SHP77 treated with DMSO at 0.1 percent for 48 hours (cell line): ENCODE data around the gene SLC9B2.
"Not testable (repeated sequence)": the region's sequence is repeated elsewhere in the genome, so short reads cannot be mapped to it uniquely, and the experiment has no call there.

Source experiments
- DNase-seq: peaks from one replicate; lab custom pipeline; 2025; lab: John Stamatoyannopoulos, UW

SLC9B2 gene

GRCh38 chr4:103019308-103020124, 57.0 kb downstream of the SLC9B2 start, which contains the start of gene SLC9B1:
Gene SLC9B1 (minus strand): TSS chr4:103019705. CDS start chr4:102991711, 27,994 bp downstream.
- DNase-seq, result peak; percentile 11

- no peak for DNase-seq
Measured at GRCh38 chr4:103018391-103019307, 57.9 kb downstream of the SLC9B2 start.

DNA sequence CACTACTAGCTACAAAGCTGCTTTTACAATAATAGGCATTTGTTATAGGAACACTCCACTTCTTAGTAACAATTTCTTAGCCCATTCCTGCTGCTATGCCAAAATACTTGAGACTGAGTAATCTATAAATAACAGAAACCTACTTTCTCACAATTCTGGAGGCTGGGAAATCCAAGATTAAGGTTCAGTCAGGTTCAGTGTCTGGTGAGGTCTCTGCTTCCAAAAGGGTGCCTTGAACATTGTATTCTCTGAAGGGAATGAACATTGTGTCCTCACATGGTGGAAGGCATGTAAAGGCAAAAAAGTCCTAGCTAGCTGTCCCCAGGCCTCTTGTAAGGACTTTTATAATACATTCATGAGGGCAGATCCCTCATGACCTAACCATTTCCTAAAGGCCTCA, 64.0 kb downstream of the SLC9B2 start:
- DNase-seq, result no peak

GRCh38 chr4:103012060-103012459, 64.5 kb downstream of the SLC9B2 start:
- no peak for DNase-seq

DNA sequence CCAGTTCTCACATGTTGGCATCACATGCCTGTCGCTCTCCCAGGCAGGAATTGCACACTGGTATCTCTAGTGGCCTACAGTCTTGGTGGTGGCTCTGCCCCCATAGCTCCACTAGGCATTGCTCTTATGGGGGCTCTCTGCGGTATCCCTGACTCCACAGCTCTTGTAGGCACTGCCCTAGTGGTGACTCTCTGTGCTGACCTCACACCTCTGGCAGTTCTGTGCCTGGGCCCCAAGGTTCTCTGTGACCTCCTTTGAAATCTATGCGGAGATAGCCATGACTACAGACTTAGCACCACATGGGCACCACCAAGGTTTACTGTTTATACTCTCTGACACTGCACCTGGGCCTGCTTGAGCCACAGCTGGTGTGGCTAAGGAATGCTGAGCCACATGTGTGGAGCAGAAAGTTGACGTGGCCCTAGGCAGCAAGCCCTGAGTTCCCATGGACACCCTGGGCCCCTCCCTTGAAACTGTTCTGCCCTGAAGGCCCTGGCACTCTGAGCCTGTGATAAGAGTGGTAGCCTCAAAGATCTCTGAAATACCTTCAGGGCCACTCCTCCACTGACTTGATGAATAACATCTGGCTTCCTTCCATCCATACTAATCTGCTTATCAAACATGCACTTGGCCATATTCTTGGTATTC, 65.1 kb downstream of the SLC9B2 start:
- no peak for DNase-seq

DNA sequence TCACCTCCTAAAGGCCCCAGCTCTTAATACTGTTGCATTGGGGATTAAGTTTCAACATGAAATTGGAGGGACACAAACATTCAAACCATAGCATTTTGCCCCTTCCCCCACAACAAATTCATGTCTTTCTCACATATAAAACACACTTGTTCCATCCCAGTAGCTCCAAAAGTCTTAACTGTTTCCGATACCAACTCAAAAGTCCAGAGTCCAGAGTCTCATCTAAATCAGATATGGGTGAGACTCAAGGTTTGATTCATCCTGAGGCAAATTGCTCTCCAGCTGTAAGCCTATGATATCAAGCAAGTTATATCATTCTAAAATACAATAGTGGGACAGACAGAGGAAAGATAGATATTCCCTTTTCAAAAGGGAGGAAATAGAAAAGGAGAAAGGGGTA, 65.8 kb downstream of the SLC9B2 start:
- DNase-seq, result no peak

GRCh38 chr4:103008875-103009729, 67.5 kb downstream of the SLC9B2 start:
- DNase-seq, result no peak

- DNase-seq, result no peak
Measured at GRCh38 chr4:103002551-103002950, 74.0 kb downstream of the SLC9B2 start.

GRCh38 chr4:102994803-102995202, 81.8 kb downstream of the SLC9B2 start:
- DNase-seq, result no peak

DNA sequence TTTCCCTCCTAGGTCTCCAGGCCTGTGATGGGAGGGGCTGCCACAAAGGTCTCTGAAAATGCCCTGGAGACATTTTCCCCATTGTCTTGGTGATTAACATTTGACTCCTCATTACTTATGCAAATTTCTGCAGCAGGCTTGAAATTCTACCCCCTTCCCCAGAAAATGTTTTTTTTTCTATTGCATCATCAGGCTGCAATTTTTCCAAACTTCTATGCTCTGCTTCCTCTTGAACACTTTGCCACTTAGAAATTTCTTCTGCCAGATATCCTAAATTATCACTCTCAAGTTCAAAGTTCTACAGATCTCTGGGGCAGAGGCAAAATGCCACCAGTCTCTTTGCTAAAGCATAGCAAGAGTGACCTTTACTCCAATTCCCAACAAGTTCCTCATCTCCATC, 82.6 kb downstream of the SLC9B2 start:
- DNase-seq, result not testable (repeated sequence)

DNA sequence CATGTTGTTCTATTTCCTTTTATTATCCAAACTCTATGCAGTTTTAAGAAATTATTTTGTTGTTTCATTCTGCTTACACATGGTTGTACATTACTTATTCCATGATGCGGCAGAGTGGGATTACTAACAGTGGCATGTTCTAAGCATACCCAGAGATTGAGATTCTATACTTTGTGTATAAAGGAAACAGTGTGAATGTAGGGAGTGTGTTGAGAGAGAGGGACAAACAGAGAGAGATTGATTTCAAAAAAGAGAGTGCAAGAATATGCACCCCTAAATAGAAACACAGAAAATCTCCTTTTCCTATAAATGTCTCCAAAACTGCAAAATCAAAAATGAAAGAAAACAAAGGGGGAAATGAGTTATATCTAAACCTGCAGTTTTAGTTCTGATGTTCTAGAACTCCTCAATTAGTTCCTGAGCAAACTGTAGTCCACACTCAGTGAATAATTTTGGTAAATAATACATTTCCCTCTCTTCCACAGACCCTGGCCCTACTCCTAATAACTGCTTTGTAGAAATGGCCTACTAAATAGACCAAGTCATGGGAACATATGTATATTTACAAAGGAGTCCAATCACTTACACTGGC, 88.0 kb downstream of the SLC9B2 start:
- DNase-seq, result no peak

- no peak for DNase-seq
Measured at GRCh38 chr4:102981005-102981404, 95.6 kb downstream of the SLC9B2 start.
